ENCODE measurements around the gene PGGHG.
"Not testable (repeated sequence)": the region's sequence is repeated elsewhere in the genome, so short reads cannot be mapped to it uniquely, and the experiment has no call there.

PGGHG gene

GRCh38 chr11:305844-306211, 16.9 kb downstream of the PGGHG start:
- TF ChIP-seq, protein P1, sequence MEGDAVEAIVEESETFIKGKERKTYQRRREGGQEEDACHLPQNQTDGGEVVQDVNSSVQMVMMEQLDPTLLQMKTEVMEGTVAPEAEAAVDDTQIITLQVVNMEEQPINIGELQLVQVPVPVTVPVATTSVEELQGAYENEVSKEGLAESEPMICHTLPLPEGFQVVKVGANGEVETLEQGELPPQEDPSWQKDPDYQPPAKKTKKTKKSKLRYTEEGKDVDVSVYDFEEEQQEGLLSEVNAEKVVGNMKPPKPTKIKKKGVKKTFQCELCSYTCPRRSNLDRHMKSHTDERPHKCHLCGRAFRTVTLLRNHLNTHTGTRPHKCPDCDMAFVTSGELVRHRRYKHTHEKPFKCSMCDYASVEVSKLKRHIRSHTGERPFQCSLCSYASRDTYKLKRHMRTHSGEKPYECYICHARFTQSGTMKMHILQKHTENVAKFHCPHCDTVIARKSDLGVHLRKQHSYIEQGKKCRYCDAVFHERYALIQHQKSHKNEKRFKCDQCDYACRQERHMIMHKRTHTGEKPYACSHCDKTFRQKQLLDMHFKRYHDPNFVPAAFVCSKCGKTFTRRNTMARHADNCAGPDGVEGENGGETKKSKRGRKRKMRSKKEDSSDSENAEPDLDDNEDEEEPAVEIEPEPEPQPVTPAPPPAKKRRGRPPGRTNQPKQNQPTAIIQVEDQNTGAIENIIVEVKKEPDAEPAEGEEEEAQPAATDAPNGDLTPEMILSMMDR (conservative IDR thresholded peaks at IDR 0.05; ENCODE audit: low read length): no peak
- Histone ChIP-seq H3K4me1 (ENCODE audit: insufficient read depth, low read length, poor library complexity, severe bottlenecking) (peaks cover 30% of the 10 kb centered on the region), H3K9me3 (ENCODE audit: insufficient read depth, low read depth, low read length) (no peaks in the 10 kb centered on the region), H3K79me2 (ENCODE audit: insufficient read depth, low read length) (peaks cover 45% of the 10 kb centered on the region), H3K4me3 (ENCODE audit: low read length, poor library complexity, severe bottlenecking) (no peak overlapping the region), H3K36me3 (ENCODE audit: insufficient read depth, low read length) (no peaks in the 10 kb centered on the region), H3K4me2 (ENCODE audit: low read depth, low read length, poor library complexity, severe bottlenecking) (no peak overlapping the region), H4K20me1 (ENCODE audit: insufficient read depth, low read length, poor library complexity, severe bottlenecking) (peaks cover 4% of the 10 kb centered on the region), H3K9ac (ENCODE audit: low read depth, low read length, poor library complexity, severe bottlenecking) (peak overlapping the region; percentile 98), H3K27me3 (ENCODE audit: insufficient read depth, low read length, poor library complexity, severe bottlenecking) (no peaks in the 10 kb centered on the region), H2AFZ (ENCODE audit: low read length) (no peak overlapping the region), H3K9me2 (replicated peaks; ENCODE audit: low read depth, low read length) (no peaks in the 10 kb centered on the region), H3F3A (ENCODE audit: low read depth) (peaks cover 4% of the 10 kb centered on the region; the same call in 1 of the 2 replicates)

DNA sequence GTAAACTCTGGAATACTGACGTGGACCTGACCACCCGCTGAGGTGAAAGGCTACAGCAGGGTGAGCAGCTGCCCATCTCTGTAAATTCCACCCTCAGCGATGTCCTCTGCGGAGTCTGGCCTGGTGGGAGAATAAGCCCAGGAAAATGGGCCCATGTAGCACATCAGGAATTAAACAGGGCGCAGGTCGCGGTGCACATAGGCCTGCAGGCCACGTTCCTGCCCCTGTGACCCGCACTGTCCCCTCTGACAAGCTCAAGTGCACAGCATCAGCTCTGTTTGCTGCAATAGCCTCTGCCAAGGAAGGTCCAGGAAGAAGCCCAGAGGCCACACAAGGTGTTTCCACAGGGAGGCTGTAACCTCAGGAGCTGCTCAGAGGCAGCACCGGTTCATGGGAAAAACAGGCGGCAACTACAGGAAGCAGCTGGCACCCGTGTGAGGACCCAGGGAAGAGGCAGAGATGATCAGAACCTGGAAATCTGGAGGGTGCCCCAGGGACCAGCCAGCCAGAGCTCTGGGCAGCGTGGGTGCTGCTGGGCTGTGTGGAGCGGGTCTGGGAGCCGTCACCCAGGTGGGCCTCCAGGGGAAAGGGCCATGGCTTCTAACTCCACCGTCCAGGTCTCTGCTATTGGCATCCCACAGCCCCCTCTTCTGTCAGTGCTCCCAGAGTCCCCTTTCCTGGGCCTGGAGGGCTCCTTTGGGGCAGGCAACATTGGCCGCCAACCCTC, 17.9 kb downstream of the PGGHG start:
- peak overlapping the region; percentile 98 for H3K4me3 ChIP-seq (ENCODE audit: low read length, poor library complexity, severe bottlenecking)
- no peaks in the 10 kb centered on the region for H3K27me3 ChIP-seq (ENCODE audit: insufficient read depth, low read length, poor library complexity, severe bottlenecking)
- H3K9me2 ChIP-seq (replicated peaks; ENCODE audit: low read depth, low read length): no peaks in the 10 kb centered on the region
- no peaks in the 10 kb centered on the region for H3K9me3 ChIP-seq (ENCODE audit: insufficient read depth, low read depth, low read length)
- peak overlapping the region; percentile 98 for H3K9ac ChIP-seq (ENCODE audit: low read depth, low read length, poor library complexity, severe bottlenecking)
- H3K36me3 ChIP-seq (ENCODE audit: insufficient read depth, low read length): no peaks in the 10 kb centered on the region
- H3F3A ChIP-seq (ENCODE audit: low read depth): peaks cover 4% of the 10 kb centered on the region; the same call in 1 of the 2 replicates
- H3K4me2 ChIP-seq (ENCODE audit: low read depth, low read length, poor library complexity, severe bottlenecking): peak overlapping the region; percentile 89
- H3K4me1 ChIP-seq (ENCODE audit: insufficient read depth, low read length, poor library complexity, severe bottlenecking): peaks cover 32% of the 10 kb centered on the region
- H3K79me2 ChIP-seq (ENCODE audit: insufficient read depth, low read length): peaks cover 49% of the 10 kb centered on the region
- H4K20me1 ChIP-seq (ENCODE audit: insufficient read depth, low read length, poor library complexity, severe bottlenecking): peaks cover 4% of the 10 kb centered on the region
- no peak overlapping the region for H2AFZ ChIP-seq (ENCODE audit: low read length)
- TF ChIP-seq EZH2phosphoT487 (IDR thresholded peaks at IDR 0.05; ENCODE audit: borderline replicate concordance): no peak
- TF ChIP-seq, protein P1 (conservative IDR thresholded peaks at IDR 0.05; ENCODE audit: low read length): no peak

- TF ChIP-seq, protein P1 (conservative IDR thresholded peaks at IDR 0.05; ENCODE audit: low read length): peak; percentile 41
- not testable (repeated sequence) for H3F3A ChIP-seq (ENCODE audit: low read depth); H3K27me3 ChIP-seq (ENCODE audit: insufficient read depth, low read length, poor library complexity, severe bottlenecking); H3K36me3 ChIP-seq (ENCODE audit: insufficient read depth, low read length); H3K9me2 ChIP-seq (replicated peaks; ENCODE audit: low read depth, low read length); H4K20me1 ChIP-seq (ENCODE audit: insufficient read depth, low read length, poor library complexity, severe bottlenecking); H2AFZ ChIP-seq (ENCODE audit: low read length); H3K9me3 ChIP-seq (ENCODE audit: insufficient read depth, low read depth, low read length)
- H3K79me2 ChIP-seq (ENCODE audit: insufficient read depth, low read length): peaks cover 61% of the 10 kb centered on the region
- peak within 1 kb of the TSS; percentile 98 for H3K4me3 ChIP-seq (ENCODE audit: low read length, poor library complexity, severe bottlenecking)
- peaks cover 44% of the 10 kb centered on the region for H3K4me1 ChIP-seq (ENCODE audit: insufficient read depth, low read length, poor library complexity, severe bottlenecking)
- peak within 1 kb of the TSS; percentile 98 for H3K9ac ChIP-seq (ENCODE audit: low read depth, low read length, poor library complexity, severe bottlenecking)
- H3K4me2 ChIP-seq (ENCODE audit: low read depth, low read length, poor library complexity, severe bottlenecking): peak within 1 kb of the TSS; percentile 89
Measured at GRCh38 chr11:307766-308708, 19.1 kb downstream of the PGGHG start, which contains the start of gene IFITM2. Gene IFITM2, plus strand, starts transcription at chr11:307816. Its CDS starts 377 bp downstream, at chr11:308193.

DNA sequence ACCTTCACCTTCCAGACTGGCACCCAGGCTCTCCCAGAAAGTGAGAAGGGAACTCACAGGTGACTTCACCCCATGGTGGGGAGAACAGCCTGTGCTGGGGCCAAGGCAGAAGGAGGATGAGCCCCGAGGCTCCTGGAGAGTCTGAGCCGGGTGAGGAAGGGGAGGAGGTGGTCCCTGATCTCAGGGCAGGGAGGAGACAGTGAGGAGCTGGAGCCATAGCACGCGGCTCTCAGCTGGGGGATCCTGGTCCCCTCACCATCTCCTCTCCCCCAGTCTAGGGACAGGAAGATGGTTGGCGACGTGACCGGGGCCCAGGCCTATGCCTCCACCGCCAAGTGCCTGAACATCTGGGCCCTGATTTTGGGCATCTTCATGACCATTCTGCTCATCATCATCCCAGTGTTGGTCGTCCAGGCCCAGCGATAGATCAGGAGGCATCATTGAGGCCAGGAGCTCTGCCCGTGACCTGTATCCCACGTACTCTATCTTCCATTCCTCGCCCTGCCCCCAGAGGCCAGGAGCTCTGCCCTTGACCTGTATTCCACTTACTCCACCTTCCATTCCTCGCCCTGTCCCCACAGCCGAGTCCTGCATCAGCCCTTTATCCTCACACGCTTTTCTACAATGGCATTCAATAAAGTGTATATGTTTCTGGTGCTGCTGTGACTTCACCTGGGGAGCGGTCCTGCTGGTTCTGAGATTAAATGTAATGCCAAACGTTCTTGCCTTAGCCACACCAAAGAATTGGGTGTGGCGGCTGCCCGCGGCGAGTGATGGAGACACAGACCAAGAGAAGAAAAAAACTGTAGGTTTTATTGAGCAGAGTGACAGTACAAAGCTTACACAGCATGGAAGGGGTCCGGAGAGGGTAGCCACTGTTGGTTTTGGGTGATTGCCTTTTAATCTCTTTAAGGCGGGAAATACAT, 20.1 kb downstream of the PGGHG start:
- not testable (repeated sequence) for H3K36me3 ChIP-seq (ENCODE audit: insufficient read depth, low read length); H3F3A ChIP-seq (ENCODE audit: low read depth); H3K9me2 ChIP-seq (replicated peaks; ENCODE audit: low read depth, low read length); H4K20me1 ChIP-seq (ENCODE audit: insufficient read depth, low read length, poor library complexity, severe bottlenecking); H3K27me3 ChIP-seq (ENCODE audit: insufficient read depth, low read length, poor library complexity, severe bottlenecking); H2AFZ ChIP-seq (ENCODE audit: low read length); H3K9me3 ChIP-seq (ENCODE audit: insufficient read depth, low read depth, low read length)
- Histone ChIP-seq H3K4me3 (ENCODE audit: low read length, poor library complexity, severe bottlenecking) (peak overlapping the region; percentile 98), H3K4me2 (ENCODE audit: low read depth, low read length, poor library complexity, severe bottlenecking) (peak overlapping the region; percentile 89), H3K79me2 (ENCODE audit: insufficient read depth, low read length) (peaks cover 71% of the 10 kb centered on the region), H3K4me1 (ENCODE audit: insufficient read depth, low read length, poor library complexity, severe bottlenecking) (peaks cover 50% of the 10 kb centered on the region), H3K9ac (ENCODE audit: low read depth, low read length, poor library complexity, severe bottlenecking) (peak overlapping the region; percentile 98)
